NCI-H2196 treated with DMSO at 0.1 percent for 48 hours (cell line): ENCODE measurements around the gene SLC10A6.
"Not testable (repeated sequence)": the region's sequence is repeated elsewhere in the genome, so short reads cannot be mapped to it uniquely, and the experiment has no call there.

Source experiments
- DNase-seq: peaks from one replicate; lab custom pipeline; 2025; ENCODE audit not compliant: unreplicated experiment; lab: John Stamatoyannopoulos, UW

The SLC10A6 gene, protein sequence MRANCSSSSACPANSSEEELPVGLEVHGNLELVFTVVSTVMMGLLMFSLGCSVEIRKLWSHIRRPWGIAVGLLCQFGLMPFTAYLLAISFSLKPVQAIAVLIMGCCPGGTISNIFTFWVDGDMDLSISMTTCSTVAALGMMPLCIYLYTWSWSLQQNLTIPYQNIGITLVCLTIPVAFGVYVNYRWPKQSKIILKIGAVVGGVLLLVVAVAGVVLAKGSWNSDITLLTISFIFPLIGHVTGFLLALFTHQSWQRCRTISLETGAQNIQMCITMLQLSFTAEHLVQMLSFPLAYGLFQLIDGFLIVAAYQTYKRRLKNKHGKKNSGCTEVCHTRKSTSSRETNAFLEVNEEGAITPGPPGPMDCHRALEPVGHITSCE

DNA sequence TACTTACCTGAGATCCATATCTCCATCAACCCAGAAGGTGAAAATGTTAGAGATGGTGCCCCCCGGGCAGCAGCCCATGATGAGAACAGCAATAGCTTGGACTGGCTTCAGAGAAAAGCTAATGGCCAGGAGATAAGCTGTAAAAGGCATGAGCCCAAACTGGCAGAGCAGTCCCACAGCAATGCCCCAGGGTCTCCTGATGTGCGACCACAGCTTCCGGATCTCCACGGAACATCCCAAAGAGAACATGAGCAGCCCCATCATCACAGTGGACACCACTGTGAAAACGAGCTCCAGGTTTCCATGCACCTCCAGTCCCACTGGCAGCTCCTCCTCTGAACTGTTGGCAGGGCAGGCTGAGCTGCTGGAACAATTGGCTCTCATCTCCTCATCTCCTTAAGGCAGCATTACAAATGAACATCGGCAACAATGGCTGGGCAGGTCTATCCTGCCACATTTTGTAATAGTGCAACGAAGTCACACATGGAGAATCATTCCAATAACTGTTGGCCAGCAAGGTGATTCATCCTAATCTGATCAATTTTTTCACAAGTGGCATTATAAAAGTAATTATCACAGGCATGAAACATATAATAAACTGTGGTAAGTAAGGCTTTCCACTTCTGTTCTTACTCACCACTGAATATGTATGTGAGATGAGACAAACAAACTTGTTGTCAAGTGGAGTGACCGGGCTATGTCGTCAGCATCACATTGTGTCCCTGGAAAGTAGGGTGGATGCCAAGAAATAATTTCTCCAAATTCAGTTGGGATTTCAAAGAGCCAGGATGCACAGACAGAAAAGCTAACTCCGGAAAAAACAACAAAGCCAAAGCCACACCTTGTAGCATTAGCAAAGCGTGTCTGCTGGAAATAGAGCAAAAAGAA is at the start of gene SLC10A6:
SLC10A6 (minus strand) TSS at position 653 of the 888 bp plus-strand sequence; CDS start at position 384, 269 bp downstream.
- DNase-seq = no peak

DNA sequence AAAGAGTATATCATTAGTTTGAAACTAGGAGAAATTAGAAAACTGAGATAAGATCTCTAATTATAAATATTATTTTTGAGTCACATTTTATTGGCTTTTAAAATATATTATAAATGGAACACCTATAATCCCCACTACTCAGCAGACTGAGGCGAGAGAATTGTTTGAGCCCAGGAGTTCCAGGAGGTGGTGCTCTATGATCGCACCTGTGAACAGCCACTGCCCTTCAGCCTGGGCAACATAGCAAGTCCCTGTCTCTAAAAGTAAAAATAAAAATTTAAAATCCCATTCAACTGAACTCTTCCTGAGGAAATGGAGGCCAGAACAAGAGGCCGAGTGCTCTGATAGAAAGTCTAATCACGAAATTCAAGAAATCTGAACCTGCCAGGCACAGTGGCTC is 49.4 kb upstream of the SLC10A6 start:
- DNase-seq = no peak

DNA sequence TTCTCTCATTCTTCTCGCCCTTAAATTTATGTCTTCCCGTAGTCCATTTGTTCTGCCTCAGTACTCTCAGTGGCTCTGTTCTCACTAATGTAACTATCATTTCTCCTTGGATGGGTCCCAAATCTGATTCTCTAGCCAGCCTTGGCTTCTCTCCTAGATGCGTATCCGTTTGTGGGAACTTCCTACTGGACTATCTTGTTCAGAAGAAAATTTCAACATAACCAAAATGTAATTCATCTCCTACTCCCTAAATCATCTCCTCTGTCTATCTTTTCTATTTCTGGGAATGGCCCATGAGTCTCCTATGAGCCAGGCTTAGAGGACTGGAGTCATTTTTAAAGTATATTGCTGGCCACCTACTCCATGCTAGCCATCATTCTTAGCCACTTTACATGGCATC is 47.4 kb upstream of the SLC10A6 start:
- no peak for DNase-seq

DNA sequence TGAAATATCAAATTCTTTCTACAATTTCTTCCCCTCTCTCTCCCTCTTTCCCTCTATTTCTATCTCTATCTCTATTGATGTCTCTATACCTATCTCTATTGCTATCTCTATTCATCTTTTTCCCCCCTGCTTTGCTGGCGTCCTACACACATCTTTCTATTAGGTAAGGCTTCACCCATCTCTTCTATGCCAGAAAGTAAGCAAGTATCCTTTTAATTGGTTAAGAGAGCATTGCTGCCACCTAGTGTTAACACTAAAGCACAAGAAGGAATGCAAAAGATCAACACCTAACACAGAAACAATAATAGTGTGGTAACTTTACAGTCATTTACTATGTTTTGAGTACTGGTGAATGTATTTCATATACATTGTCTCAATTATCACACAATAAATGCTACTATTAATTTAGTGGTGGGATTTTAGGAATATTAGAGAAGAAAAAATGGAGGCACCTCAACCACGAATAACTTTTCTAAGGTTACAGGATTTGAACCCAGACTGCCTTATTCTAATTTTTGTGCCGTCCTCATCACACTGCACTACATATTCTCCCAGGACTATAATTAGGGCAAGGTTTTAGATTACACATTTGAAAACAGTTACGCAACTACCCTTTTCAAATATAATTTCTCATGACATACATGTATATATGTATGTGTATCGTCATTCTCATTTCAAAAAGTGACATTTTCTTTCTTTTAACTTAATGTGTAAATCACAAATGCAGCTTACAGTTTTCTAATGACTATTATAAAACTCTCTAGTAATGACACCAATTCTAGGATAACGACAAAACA is 46.7 kb upstream of the SLC10A6 start:
- DNase-seq = peak; percentile 7

DNA sequence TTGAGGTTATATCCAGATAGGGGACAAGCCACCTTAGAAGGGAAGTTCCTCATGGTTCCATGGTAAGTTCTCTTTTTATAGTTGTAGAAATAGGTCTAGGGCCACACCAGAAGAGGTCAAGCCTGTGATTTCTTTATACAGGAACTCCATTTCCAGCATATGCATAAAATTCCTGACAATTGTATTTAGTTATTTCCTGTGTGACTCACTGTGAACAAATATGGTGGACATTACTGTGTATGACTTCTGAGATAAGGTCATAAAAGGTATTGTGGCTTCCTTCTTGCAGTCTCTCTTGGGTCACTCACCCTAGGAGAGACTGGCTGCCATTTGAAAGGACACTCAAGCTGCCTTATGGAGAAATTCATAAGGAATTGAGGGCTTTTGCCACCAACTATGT is 45.3 kb upstream of the SLC10A6 start:
- no peak for DNase-seq

DNA sequence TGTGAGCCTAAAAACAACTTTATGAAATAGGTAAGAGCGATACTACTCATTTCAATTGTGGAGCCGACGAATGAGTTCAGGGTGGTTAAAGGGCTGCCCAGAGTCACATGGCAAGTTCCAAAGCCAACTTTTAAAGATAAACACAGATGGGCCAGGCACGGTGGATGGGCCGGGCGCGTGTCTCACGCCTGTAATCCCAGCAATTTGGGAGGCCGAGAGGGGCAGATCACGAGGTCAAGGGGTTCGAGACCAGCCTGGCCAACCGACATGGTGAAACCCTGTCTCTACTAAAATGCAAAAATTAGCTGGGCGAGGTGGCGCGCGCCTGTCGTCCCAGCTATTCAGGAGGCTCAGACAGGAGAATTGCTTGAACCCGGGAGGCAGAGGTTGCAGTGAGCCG is 44.0 kb upstream of the SLC10A6 start:
- no peak for DNase-seq

DNA sequence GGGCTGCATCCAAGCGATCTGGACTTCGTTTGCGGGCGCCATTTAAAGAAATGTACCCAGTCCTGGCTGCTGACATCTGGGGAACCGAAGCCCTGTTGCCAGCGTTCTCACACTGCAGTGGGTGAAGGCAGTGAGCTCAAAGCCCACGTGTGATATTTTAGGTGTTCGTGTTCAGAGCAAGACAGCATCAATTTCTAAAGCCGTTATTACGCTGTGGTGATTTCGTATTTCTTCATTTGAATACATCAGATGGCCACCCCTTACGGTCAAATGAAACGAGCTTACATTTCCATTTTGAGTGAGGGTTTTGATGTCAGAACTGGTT is 43.4 kb upstream of the SLC10A6 start:
- DNase-seq = no peak

DNA sequence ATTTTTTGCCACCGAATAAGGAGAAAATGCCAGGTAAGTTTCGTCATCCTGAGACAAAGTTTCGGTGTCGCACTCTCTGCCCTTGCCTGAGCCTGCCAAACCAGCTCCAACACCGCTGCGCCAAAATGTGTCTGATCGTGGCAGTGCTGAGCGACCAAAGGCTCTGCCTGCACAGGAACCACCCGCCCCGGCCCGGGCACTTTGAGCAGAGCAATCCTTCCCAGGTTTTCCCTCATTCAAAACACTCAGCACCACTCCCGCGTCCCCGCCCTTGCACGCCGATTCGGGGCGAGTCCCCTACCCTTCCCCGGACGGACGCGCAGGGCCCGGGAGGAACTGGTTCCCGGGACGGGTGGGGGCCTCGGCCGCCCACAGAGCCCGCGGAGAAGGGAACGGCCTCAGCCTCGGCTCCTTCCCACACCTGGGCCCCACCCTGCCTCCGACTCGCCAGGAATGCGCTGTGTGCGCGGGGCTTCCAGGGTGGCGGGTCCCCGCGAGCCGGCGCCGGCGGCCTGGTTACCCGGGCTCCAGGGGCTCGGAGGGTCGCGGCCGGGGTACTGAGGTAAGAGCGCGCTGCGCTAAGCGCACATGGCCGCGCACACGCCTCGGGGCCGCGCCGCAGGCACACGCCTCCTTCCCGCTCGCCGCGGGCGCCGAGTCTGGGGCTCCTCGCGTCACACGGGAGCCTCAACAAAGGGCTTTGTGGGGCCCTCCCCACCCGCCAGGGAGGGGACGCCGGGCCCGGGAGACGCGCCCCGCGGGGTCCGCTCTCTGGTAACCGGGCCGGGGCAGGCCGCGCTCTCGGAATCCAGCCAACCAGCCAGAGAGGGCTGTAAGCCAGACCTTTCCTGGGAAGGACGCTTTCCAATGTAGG is 42.8 kb upstream of the SLC10A6 start, which contains the start of gene C4orf36:
C4orf36 (minus strand) TSS at position 661 of the 874 bp plus-strand sequence. CDS start 902 bp downstream, outside the sequence.
- DNase-seq = no peak

DNA sequence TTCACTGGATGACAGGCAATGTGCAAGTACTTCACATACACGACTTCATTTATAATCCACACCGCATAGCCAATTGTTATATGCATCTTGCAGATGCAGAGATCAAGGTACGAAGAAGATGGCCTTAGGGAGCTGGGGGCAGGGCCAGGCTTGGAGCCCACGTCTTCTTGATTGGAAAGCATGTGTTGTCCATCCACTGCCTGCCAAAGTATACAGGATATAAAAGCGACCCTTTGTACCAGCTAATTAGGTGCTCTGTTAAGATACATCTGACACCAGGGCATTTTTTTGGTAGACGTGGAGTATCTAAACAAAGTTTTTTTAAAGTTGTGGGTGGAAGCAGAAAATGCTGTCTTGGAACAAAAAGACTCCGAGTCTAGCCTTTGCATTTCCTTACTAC is 41.6 kb upstream of the SLC10A6 start:
- DNase-seq = no peak

DNA sequence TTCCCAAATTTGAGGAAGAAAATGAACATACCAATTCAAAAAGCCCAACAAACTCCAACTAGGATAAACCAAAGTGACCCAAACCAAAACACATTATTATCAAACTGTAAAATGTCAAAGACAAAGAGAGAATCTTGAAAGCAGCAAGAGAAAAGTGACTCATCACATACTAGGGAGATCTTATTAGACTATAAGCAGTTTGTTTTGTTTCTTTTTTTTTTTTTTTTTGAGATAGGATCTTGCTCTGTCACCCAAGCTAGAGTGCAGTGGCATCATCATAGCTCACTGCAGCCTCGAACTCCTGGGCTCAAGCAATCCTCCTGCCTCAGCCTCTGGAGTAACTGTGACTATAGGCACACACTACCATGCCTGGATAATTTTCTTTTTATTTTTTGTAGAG is 30.5 kb upstream of the SLC10A6 start:
- no peak for DNase-seq

DNA sequence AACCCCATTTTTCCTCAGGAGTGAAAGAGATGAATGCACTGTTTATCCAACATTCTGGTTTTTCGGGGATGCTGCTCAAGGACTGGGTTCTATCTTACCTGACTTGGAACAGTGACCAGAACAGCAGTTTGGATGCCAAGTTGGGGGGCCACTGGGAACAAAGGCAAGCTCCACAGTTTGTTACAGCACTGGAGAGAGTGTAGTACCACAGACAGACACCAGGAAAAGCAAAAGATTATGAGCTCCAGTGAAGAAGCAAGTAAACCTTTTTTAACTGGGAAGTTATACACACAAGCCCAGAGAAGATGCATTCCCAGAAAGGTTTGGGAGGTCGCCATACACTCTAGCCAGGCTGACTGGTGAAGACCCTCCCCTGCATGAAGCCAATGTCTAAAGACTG is 29.5 kb upstream of the SLC10A6 start:
- DNase-seq = no peak

DNA sequence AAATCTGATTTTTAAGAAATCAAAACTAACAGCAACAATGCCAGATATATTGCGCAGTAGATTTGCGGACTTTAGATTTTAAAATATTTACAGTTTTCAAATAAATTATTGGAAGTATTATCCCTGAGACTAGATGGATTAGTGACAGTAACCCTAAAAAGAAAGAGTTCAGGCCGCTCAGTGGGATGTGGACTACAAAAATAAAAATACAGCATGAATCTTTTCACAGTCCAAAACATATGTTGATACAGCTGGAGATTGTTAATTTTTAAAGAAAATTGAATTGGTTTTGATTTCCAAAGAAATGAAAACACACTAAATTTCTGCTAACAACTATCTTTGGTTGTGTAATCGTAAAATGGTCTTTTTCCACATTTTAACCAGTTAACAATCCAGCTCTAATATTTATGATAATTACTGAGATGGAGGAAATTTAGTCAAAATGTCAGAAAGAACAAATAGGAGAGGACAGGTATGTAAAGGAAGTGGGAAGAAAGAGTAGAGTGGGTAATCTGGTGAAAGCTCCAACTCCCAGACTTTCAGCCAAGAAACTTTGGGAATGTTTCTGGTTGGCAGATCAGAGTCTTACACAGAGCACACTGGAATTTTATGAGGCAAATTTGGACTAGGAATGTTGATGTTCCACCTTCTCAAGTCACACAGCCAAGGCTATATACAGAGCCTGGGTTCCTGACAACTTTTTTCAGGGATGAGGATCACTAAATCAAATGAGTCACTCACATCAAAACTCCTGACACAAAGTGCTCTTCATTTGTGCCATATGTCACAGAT is 27.9 kb upstream of the SLC10A6 start:
- DNase-seq = no peak

DNA sequence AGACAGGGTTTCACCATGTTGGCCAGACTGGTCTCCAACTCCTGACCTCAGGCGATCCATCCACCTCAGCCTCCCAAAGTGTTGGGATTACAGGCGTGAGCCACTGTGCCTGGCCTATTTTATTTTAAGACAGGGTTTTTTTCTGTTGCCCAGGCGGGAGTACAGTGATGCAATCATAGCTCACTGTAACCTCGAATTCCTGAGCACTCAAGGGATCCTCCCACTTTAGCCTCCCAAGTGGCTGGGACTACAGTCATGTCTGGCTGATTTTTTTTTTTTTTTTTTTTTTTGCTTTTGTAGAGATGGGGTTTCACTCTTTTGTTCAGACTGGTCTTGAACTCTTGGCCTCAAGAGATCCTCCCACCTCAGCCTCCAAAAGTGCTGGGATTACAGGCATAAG is 26.3 kb upstream of the SLC10A6 start:
- not testable (repeated sequence) for DNase-seq

DNA sequence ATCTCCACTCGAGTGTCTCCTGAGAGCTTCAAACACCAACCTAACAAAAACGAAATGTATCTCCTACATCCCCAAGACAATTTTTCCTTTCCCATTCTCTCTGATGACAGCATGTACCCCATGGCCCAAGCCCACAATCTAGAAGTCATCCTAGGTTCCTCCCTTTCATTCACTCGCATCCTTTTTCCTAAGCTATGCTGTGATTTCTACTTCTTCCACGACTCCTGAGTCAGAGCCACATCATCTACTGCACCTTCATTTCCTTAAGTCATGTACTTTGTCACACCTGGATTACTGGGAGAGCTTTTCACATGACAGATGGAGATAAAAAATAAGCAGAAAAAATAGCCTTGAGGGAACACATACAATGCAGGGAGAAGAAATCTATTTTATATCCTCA is 23.0 kb upstream of the SLC10A6 start:
- no peak for DNase-seq

DNA sequence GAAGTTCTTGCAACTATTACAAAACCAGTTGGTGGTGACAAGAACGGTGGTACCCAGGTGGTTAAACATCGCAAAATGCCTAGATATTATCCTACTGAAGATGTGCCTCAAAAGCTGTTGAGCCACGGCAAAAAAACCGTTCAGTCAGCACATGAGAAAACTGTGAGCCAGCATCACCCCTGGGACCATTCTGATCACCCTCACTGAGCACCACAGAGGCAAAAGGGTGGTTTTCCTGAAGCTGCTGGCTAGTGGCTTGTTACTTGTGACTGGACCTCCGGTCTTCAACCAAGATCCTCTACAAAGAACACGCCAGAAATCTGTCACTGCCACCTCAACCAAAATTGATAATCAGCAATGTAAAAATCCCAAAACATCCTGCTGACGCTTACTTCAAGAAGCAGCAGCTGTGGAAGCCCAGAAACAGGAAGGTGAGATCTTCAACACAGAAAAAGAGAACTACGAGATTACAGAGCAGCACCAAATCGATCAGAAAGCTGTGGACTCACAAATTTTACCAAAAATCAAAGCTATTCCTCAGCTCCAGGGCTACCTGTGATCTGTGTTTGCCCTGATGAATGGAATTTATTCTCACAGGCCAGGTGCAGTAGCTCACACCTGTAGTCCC is 21.4 kb upstream of the SLC10A6 start:
- DNase-seq = no peak

DNA sequence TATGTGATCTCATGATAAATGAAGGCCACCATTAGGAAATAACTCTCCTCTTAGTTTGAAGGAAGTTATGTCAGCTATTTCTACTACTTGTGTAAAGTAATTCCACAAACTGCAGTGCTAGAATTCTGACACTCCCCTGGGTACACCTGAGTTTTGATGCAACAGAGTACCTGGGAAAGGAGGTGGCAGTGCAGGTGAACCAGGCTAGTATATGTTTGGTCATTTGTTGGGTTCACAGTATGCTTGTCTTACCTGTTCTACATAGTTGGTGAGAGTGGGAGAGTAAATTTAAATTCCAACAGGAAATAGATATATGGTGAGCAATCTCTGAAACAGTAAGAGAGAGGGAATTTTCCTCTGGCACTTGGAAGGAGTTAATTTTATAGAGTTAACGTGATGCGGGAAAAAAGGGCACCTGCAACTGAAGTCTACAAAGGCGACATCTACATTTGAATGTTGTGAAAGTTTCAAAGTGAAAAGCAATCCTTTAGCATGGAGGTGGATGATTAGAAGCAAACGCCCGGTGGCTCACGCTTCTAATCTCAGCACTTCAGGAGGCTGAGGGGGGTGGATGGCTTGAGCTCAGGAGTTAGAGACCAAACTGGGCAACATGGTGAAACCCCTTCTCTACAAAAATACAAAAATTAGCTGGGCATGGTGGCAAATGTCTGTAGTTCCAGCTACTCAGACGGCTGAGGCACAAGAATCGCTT is 8.3 kb upstream of the SLC10A6 start:
- DNase-seq = no peak

DNA sequence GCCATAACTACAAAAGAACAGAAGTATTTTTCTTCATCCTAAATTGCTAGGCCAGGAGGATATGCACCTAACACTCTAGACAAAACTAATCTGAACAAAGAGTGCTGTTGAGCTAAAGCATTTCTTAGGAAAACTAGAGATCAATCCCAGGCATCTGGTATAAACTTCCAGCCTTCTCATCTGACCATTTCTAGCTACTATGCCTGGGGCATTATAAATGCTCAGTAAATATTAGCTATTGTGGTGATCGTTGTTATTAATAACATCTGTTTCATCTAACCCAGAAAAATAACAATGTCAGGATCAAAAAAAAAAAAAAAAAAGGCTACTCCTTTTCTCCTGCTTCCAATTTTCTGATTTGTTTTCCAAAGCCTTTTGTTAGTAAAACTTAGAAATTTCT is 7.7 kb upstream of the SLC10A6 start:
- DNase-seq = no peak

DNA sequence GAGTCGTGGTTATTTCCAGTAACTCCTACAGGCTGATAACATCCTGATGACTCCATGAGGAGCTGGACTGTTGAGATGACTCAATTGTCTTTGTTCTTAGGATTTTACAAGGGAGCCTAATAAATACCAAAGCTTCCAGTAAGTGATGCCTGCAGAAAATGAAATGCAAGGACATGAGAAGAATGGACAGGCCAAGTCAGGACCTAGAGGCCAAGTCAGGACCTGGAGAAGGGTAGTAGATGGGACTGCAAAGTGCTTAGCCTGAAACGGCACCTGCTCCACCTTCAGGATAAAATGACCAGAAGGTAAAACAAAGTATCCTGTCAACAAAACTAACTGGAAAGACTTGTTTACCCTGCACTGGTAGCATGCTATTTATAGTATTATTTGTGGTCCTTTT is 6.4 kb upstream of the SLC10A6 start:
- no peak for DNase-seq

DNA sequence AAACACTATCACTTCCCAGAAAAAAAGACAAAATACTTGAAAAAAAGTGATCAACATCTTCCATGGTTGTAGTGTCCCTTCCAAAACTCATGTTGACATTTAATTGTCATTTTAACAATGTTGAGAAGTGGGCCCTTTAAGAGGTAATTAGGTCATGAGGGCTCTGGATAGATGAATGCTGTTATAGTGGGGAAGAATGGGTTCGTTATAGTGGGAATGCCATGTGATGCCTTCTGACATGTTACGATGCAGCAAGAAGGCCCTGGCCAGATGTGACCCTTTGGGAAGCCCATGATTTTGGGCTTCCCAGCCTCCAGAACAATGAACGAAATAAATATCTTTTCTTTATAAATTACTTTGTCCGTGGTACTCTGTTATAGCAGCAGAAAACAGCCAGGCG is 4.0 kb upstream of the SLC10A6 start:
- no peak for DNase-seq
